Stomach (tissue), 9 donors: ENCODE data around the gene LHFPL2. TPM values are rescaled to one million over a fixed set of nuclear protein-coding genes. Genes with fewer than 3 reads are reported as not detected.

Experiments
- DNase-seq, 2 donors: peaks; one replicate each; pipeline versions ENCODE4 v3.0.0 to v3.0.0-alpha.2; 2013 to 2019
- H3K27ac ChIP-seq, 5 donors: fragments of 200-600 bp in 4 of 5; sonication (generic) in 4 of 5; one replicate each; pipeline ENCODE4 v1.5.1; 2013 to 2019; ENCODE audit warnings: mild to moderate bottlenecking in 1 of 5, moderate library complexity in 1 of 5
- H3K27me3 ChIP-seq, 3 donors: fragments of 200-600 bp; sonication (generic); one replicate each; pipeline ENCODE4 v1.5.1; 2017 to 2019; ENCODE audit warnings: mixed run types in 1 of 3
- H3K36me3 ChIP-seq, 4 donors: fragments of 200-600 bp; sonication (generic); 1 replicate in 3 of 4; 2 replicates in 1 of 4; pipeline ENCODE4 v1.5.1; 2016 to 2019
- H3K4me1 ChIP-seq, 4 donors: fragments of 200-600 bp; sonication (generic); one replicate each; pipeline ENCODE4 v1.5.1; 2016 to 2019
- H3K4me3 ChIP-seq, 4 donors: fragments of 200-600 bp; sonication (generic) in 3 of 4; one replicate each; pipeline ENCODE4 v1.5.1; 2016 to 2019; ENCODE audit warnings: mild to moderate bottlenecking in 1 of 4
- H3K9me3 ChIP-seq, 4 donors: fragments of 200-600 bp; sonication (generic); one replicate each; pipeline ENCODE4 v1.5.1; 2016 to 2019
- CTCF ChIP-seq, 7 experiments: fragments of 450-650 bp in 4 of 7; fragments of 200-600 bp in 3 of 7; sonication (generic) in 3 of 7; IDR thresholded peaks; one replicate each; pipeline ENCODE4 v1.5.1; 2016 to 2019; ENCODE audit warnings: antibody characterized with exemption in 7 of 7, control low read depth in 2 of 7, mild to moderate bottlenecking in 1 of 7
- EP300 ChIP-seq: sonication (generic); formaldehyde crosslinking; IDR thresholded peaks from one replicate; pipeline ENCODE4 v1.6.1; 2017; ENCODE audit warnings: antibody characterized with exemption
- POLR2A ChIP-seq, 4 donors: fragments of 450-650 bp; IDR thresholded peaks; one replicate each; pipeline ENCODE4 v1.6.1; 2016; ENCODE audit warnings: antibody characterized with exemption in 4 of 4, control low read depth in 2 of 4, mild to moderate bottlenecking in 1 of 4, moderate library complexity in 1 of 4
- POLR2AphosphoS5 ChIP-seq, 3 donors: sonication (generic); formaldehyde crosslinking; IDR thresholded peaks; one replicate each; pipeline ENCODE4 v1.6.1; 2016; ENCODE audit warnings: antibody characterized with exemption in 3 of 3
- WGBS, 5 donors: extraction: QIAGEN DNeasy Blood & Tissue Kit in 3 of 5; methylation state at CpG; one replicate each; pipeline versions ENCODE4 v1.1.5 to v1.1.7; 2013 to 2018; 5-methylcytosine and 5-hydroxymethylcytosine counted together
- intact Hi-C: fragments of 100-400 bp; cut with DNase I; formaldehyde crosslinking; loops from one replicate; pipeline ENCODE4 v1.15.1; 2023; ENCODE audit warnings: low total_unique reads
- polyA plus RNA-seq, 3 donors: library from polyadenylated mRNA; stranded (reverse); fragments of 200-250 nt; gene quantifications; one replicate each; pipeline ENCODE4 v1.2.3, GENCODE V29; 2013
- total RNA-seq, 5 donors: library from RNA; depleted of rRNA; stranded (reverse); fragments of >200 nt; gene quantifications; one replicate each; pipeline versions ENCODE4 v1.1.0 to v1.2.3, GENCODE V29; 2014 to 2016
- donor health status: healthy with polysubstance abuse.
- donor health status: Bipolar disorder and iron deficiency.
- donor health status: healthy.

Gene LHFPL2
- total and polyA plus RNA-seq, 8 donors, result 3.7 to 53.6 (median 24.3) TPM

- no peak for DNase-seq
- no peaks in the 10 kb centered on the region for H3K27me3 ChIP-seq
Measured at GRCh38 chr5:78519198-78519941, 129.2 kb downstream of the LHFPL2 start.

GRCh38 chr5:78518365-78519197 lies 130.0 kb downstream of the LHFPL2 start:
- Histone ChIP-seq H3K27ac (peak overlapping the region in 4 of 5 donors; percentile 69 to 78 (median 72)), H3K27me3 (no peaks in the 10 kb centered on the region), H3K9me3 (no peaks in the 10 kb centered on the region), H3K36me3 (no peaks in the 10 kb centered on the region), H3K4me1 (peaks cover 7 to 40% (median 19%) of the 10 kb centered on the region in 4 donors), H3K4me3 (no peak overlapping the region)
- TF ChIP-seq CTCF (IDR thresholded peaks at IDR 0.05) (no peak), POLR2AphosphoS5 (IDR thresholded peaks at IDR 0.05) (peak; percentile 11 to 74 (median 12))
- DNase-seq, result peak; percentile 46 to 89
- intact Hi-C loops, result no loop called here
- 55 to 64% (median 61%) methylated on average over 14 of the region's 14 CpGs for WGBS, 5 donors

More at GRCh38 chr5:78519198-78519941, 129.2 kb downstream of the LHFPL2 start:
- peak overlapping the region in 4 of 5 donors; percentile 69 to 78 (median 72) for H3K27ac ChIP-seq
- no peak overlapping the region for H3K4me3 ChIP-seq
- no peaks in the 10 kb centered on the region for H3K9me3 ChIP-seq
- WGBS, 5 donors, result 78 to 92% (median 89%) methylated on average over 9 of the region's 9 CpGs
- peaks cover 7 to 43% (median 21%) of the 10 kb centered on the region in 4 donors for H3K4me1 ChIP-seq
- no peak for TF ChIP-seq EP300
- no peak for TF ChIP-seq POLR2A (IDR thresholded peaks at IDR 0.05)
- TF ChIP-seq POLR2AphosphoS5 (IDR thresholded peaks at IDR 0.05), result no peak
- no peak for TF ChIP-seq CTCF (IDR thresholded peaks at IDR 0.05)
- intact Hi-C loops, result no loop called here
- no peaks in the 10 kb centered on the region for H3K36me3 ChIP-seq

- no peaks in the 10 kb centered on the region for H3K36me3 ChIP-seq
- no peaks in the 10 kb centered on the region for H3K9me3 ChIP-seq
- H3K27ac ChIP-seq, result no peak overlapping the region
- no peak for DNase-seq
- H3K27me3 ChIP-seq, result no peaks in the 10 kb centered on the region
- WGBS, 5 donors, result 89 to 95% (median 92%) methylated on average over 3 of the region's 3 CpGs
- intact Hi-C loops, result no loop called here
- peaks cover 7 to 34% (median 19%) of the 10 kb centered on the region in 4 donors for H3K4me1 ChIP-seq
- H3K4me3 ChIP-seq, result no peak overlapping the region
- TF ChIP-seq POLR2A (IDR thresholded peaks at IDR 0.05), result no peak
- TF ChIP-seq EP300, result no peak
- no peak for TF ChIP-seq CTCF (IDR thresholded peaks at IDR 0.05)
- TF ChIP-seq POLR2AphosphoS5 (IDR thresholded peaks at IDR 0.05), result no peak
Measured at GRCh38 chr5:78515670-78516069, 132.9 kb downstream of the LHFPL2 start.

- no peaks in the 10 kb centered on the region for H3K36me3 ChIP-seq
- DNase-seq, result no peak
- peaks cover 7 to 43% (median 28%) of the 10 kb centered on the region in 4 donors for H3K4me1 ChIP-seq
- H3K27me3 ChIP-seq, result no peaks in the 10 kb centered on the region
- WGBS, 5 donors, result 73 to 92% (median 91%) methylated on average over 8 of the region's 8 CpGs
- no peak overlapping the region for H3K27ac ChIP-seq
- intact Hi-C loops, result no loop called here
- no peak for TF ChIP-seq CTCF (IDR thresholded peaks at IDR 0.05)
- TF ChIP-seq POLR2AphosphoS5 (IDR thresholded peaks at IDR 0.05), result no peak
- TF ChIP-seq EP300, result no peak
- H3K9me3 ChIP-seq, result no peaks in the 10 kb centered on the region
- H3K4me3 ChIP-seq, result no peak overlapping the region
Measured at GRCh38 chr5:78514427-78515330, 133.9 kb downstream of the LHFPL2 start.
